ENCODE data around the gene TUBA8.
"Not testable (repeated sequence)": the region's sequence is repeated elsewhere in the genome, so short reads cannot be mapped to it uniquely, and the experiment has no call there.

DNA sequence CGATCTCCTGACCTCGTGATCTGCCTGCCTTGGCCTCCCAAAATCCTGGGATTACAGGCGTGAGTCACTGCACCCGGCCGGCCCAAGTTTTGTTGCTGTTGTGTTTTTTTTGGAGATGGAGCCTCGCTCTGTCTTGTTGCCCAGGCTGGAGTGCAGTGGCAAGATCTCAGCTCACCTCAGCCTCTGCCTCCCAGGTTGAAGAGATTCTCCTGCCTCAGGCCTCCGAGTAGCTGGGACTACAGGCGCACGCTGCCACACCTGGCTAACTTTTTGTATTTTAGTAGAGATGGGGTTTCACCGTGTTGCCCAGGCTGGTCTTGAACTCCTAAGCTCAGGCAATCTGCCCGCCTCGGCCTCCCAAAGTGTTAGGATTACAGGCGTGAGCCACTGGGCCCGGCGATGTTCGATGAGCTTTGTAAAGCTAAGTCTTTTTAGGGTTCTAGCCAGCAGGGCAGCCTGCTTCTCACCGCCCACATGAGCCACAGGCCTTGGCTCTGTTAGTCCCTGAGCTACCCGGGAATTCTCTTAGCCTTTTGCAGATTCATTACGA is 12.9 kb downstream of the TUBA8 start:
- TF ChIP-seq, protein P1, sequence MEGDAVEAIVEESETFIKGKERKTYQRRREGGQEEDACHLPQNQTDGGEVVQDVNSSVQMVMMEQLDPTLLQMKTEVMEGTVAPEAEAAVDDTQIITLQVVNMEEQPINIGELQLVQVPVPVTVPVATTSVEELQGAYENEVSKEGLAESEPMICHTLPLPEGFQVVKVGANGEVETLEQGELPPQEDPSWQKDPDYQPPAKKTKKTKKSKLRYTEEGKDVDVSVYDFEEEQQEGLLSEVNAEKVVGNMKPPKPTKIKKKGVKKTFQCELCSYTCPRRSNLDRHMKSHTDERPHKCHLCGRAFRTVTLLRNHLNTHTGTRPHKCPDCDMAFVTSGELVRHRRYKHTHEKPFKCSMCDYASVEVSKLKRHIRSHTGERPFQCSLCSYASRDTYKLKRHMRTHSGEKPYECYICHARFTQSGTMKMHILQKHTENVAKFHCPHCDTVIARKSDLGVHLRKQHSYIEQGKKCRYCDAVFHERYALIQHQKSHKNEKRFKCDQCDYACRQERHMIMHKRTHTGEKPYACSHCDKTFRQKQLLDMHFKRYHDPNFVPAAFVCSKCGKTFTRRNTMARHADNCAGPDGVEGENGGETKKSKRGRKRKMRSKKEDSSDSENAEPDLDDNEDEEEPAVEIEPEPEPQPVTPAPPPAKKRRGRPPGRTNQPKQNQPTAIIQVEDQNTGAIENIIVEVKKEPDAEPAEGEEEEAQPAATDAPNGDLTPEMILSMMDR (IDR thresholded peaks at IDR 0.05), result not testable (repeated sequence)
- not testable (repeated sequence) for TF ChIP-seq POLR2AphosphoS5 (IDR thresholded peaks at IDR 0.05)
